ENCODE data around the gene CRLF3.

CRLF3 gene

GRCh38 chr17:30840771-30841170 is 16.3 kb upstream of the CRLF3 start:
- no peak for TF ChIP-seq CTCF (IDR thresholded peaks at IDR 0.05; ENCODE audit: insufficient read depth, low read length, missing control alignments)
- H3K4me3 ChIP-seq (ENCODE audit: low read depth, low read length): no peak overlapping the region
- no peak for DNase-seq (ENCODE audit: low read depth, low spot score)
- ChIA-PET CTCF (no interaction called here), POLR2A (no interaction called here)

GRCh38 chr17:30838202-30838807 is 13.8 kb upstream of the CRLF3 start:
- POLR2A ChIA-PET: no interaction called here
- no peak for TF ChIP-seq CTCF (IDR thresholded peaks at IDR 0.05; ENCODE audit: insufficient read depth, low read length, missing control alignments)
- DNase-seq (ENCODE audit: low read depth, low spot score): no peak
- no peak overlapping the region for H3K4me3 ChIP-seq (ENCODE audit: low read depth, low read length)
- CTCF ChIA-PET: interaction anchor here (1.6 to 3.9 kb wide), 2 partner anchors 13 to 19 kb away, joined by 4 to 18 read pairs; partner anchors contain the start of gene CRLF3

GRCh38 chr17:30832438-30833124 is 8.1 kb upstream of the CRLF3 start:
- ChIA-PET POLR2A (no interaction called here), CTCF (interaction anchor here (2.2 kb wide), 1 partner anchor 9 kb away, joined by 10 read pairs; the partner anchor contains the start of gene CRLF3)

GRCh38 chr17:30831663-30832437 is 7.4 kb upstream of the CRLF3 start, which contains the start of gene ATAD5:
TSS of gene ATAD5 (plus strand) at chr17:30831966. CDS start at chr17:30832348, 382 bp downstream.
- no peak for TF ChIP-seq CTCF (IDR thresholded peaks at IDR 0.05; ENCODE audit: insufficient read depth, low read length, missing control alignments)
- peak; percentile 42 for DNase-seq (ENCODE audit: low read depth, low spot score)
- ChIA-PET CTCF (no interaction called here), POLR2A (no interaction called here)
- peak within 1 kb of the TSS; percentile 95 for H3K4me3 ChIP-seq (ENCODE audit: low read depth, low read length)

More at GRCh38 chr17:30832438-30833124, 8.1 kb upstream of the CRLF3 start:
- H3K4me3 ChIP-seq (ENCODE audit: low read depth, low read length): peak overlapping the region; percentile 95
- no peak for TF ChIP-seq CTCF (IDR thresholded peaks at IDR 0.05; ENCODE audit: insufficient read depth, low read length, missing control alignments)
- no peak for DNase-seq (ENCODE audit: low read depth, low spot score)

- ChIA-PET POLR2A (no interaction called here), CTCF (interaction anchor here (1.9 kb wide), 1 partner anchor 11 kb away, joined by 5 read pairs; no protein-coding TSS in a partner anchor)
- DNase-seq (ENCODE audit: low read depth, low spot score): no peak
- peak overlapping the region; percentile 95 for H3K4me3 ChIP-seq (ENCODE audit: low read depth, low read length)
- TF ChIP-seq CTCF (IDR thresholded peaks at IDR 0.05; ENCODE audit: insufficient read depth, low read length, missing control alignments): no peak
Measured at GRCh38 chr17:30831257-30831656, 6.8 kb upstream of the CRLF3 start.

- no peak for TF ChIP-seq CTCF (IDR thresholded peaks at IDR 0.05; ENCODE audit: insufficient read depth, low read length, missing control alignments)
- ChIA-PET CTCF (no interaction called here), POLR2A (no interaction called here)
- DNase-seq (ENCODE audit: low read depth, low spot score): no peak
- H3K4me3 ChIP-seq (ENCODE audit: low read depth, low read length): no peak overlapping the region
Measured at GRCh38 chr17:30829022-30829421, 4.5 kb upstream of the CRLF3 start.

Data from AG04449 (cell line).